SK-N-SH treated with all-trans-retinoic acid at 6 μM for 48 hours (cell line): ENCODE measurements around the gene KIF1A.

ENCODE experiments used
- ATAC-seq: fragments of 200-7000 bp; cut with Tn5 transposase; 3 replicates; pipeline ENCODE4 v1.9.1; 2020; ENCODE audit warnings: mild to moderate bottlenecking, moderate library complexity
- BACH2 ChIP-seq: fragments of 250-450 bp; sonication (Bioruptor Pico); IDR thresholded peaks from 2 replicates; pipeline ENCODE4 v1.9.0; 2021; ENCODE audit warnings: mild to moderate bottlenecking, borderline replicate concordance
- CREB5 ChIP-seq: fragments of 250-450 bp; sonication (Bioruptor Pico); IDR thresholded peaks from 2 replicates; pipeline ENCODE4 v1.5.1; 2020; ENCODE audit warnings: low read depth, mild to moderate bottlenecking, moderate library complexity
- CSDC2 ChIP-seq: fragments of 250-450 bp; sonication (Bioruptor Pico); IDR thresholded peaks from 2 replicates; pipeline ENCODE4 v1.5.0; 2020; ENCODE audit warnings: mild to moderate bottlenecking, moderate library complexity
- CSRNP3 ChIP-seq: fragments of 250-450 bp; sonication (Bioruptor Pico); IDR thresholded peaks from 2 replicates; pipeline ENCODE4 v1.5.1; 2021; ENCODE audit warnings: mild to moderate bottlenecking, moderate library complexity
- GLIS3 ChIP-seq: fragments of 250-450 bp; sonication (Bioruptor Pico); IDR thresholded peaks from 2 replicates; pipeline ENCODE4 v1.5.0; 2020; ENCODE audit warnings: mild to moderate bottlenecking, moderate library complexity
- ISL1 ChIP-seq: fragments of 250-450 bp; sonication (Bioruptor Pico); IDR thresholded peaks from 2 replicates; pipeline ENCODE4 v2.1.2; 2022; ENCODE audit warnings: mild to moderate bottlenecking, moderate library complexity
- PATZ1 ChIP-seq: fragments of 250-450 bp; sonication (Bioruptor Pico); IDR thresholded peaks from 2 replicates; pipeline ENCODE4 v1.8.0; 2020; ENCODE audit warnings: mild to moderate bottlenecking, moderate library complexity, borderline replicate concordance
- POU6F1 ChIP-seq: fragments of 250-450 bp; sonication (Bioruptor Pico); IDR thresholded peaks from 2 replicates; pipeline ENCODE4 v1.8.0; 2021; ENCODE audit warnings: low read depth, mild to moderate bottlenecking, moderate library complexity, borderline replicate concordance
- PPARA ChIP-seq: fragments of 250-450 bp; sonication (Bioruptor Pico); IDR thresholded peaks from 2 replicates; pipeline ENCODE4 v1.5.0; 2020; ENCODE audit warnings: mild to moderate bottlenecking, borderline replicate concordance
- SNAI2 ChIP-seq: fragments of 250-450 bp; sonication (Bioruptor Pico); IDR thresholded peaks from 2 replicates; pipeline ENCODE4 v1.5.0; 2020; ENCODE audit warnings: mild to moderate bottlenecking, moderate library complexity
- TCF4 ChIP-seq: fragments of 250-450 bp; sonication (Bioruptor Pico); IDR thresholded peaks from 2 replicates; pipeline ENCODE4 v1.8.0; 2021; ENCODE audit warnings: mild to moderate bottlenecking, moderate library complexity, borderline replicate concordance
- TOX ChIP-seq: fragments of 250-450 bp; sonication (Bioruptor Pico); IDR thresholded peaks from 2 replicates; pipeline ENCODE4 v1.8.0; 2021; ENCODE audit warnings: mild to moderate bottlenecking, moderate library complexity, borderline replicate concordance
- TSHZ2 ChIP-seq: fragments of 250-450 bp; sonication (Bioruptor Pico); IDR thresholded peaks from 2 replicates; pipeline ENCODE4 v1.5.0; 2020; ENCODE audit warnings: mild to moderate bottlenecking, moderate library complexity
- ZC3H10 ChIP-seq: fragments of 250-450 bp; sonication (Bioruptor Pico); IDR thresholded peaks from 2 replicates; pipeline ENCODE4 v1.5.1; 2021; ENCODE audit warnings: mild to moderate bottlenecking, moderate library complexity
- ZFP3 ChIP-seq: fragments of 250-450 bp; sonication (Bioruptor Pico); IDR thresholded peaks from 2 replicates; pipeline ENCODE4 v1.5.0; 2020; ENCODE audit warnings: mild to moderate bottlenecking, moderate library complexity
- ZFP30 ChIP-seq: fragments of 450-650 bp; formaldehyde crosslinking; IDR thresholded peaks from 2 replicates; pipeline ENCODE4 v1.5.0; 2022; ENCODE audit warnings: mild to moderate bottlenecking, moderate library complexity
- ZNF565 ChIP-seq: fragments of 450-650 bp; formaldehyde crosslinking; conservative IDR thresholded peaks from 2 replicates; pipeline ENCODE4 v1.5.0; 2020; ENCODE audit warnings: low read depth, mild to moderate bottlenecking, moderate library complexity
- ZNF70 ChIP-seq: fragments of 450-650 bp; formaldehyde crosslinking; IDR thresholded peaks from 2 replicates; pipeline ENCODE4 v1.5.0; 2020; ENCODE audit warnings: mild to moderate bottlenecking, moderate library complexity
- ZNF8 ChIP-seq: fragments of 450-650 bp; formaldehyde crosslinking; IDR thresholded peaks from 2 replicates; pipeline ENCODE4 v1.5.0; 2020; ENCODE audit warnings: mild to moderate bottlenecking, moderate library complexity

Gene KIF1A

GRCh38 chr2:240732184-240732583 lies 87.8 kb downstream of the KIF1A start:
- TF ChIP-seq ZFP3 (CRISPR knock-in tag) = no peak
- TF ChIP-seq POU6F1 = no peak
- no peak for TF ChIP-seq TOX (CRISPR knock-in tag)
- TF ChIP-seq TCF4 = no peak
- no peak for TF ChIP-seq GLIS3 (CRISPR knock-in tag)
- no peak for TF ChIP-seq CREB5 (CRISPR knock-in tag)
- TF ChIP-seq ZC3H10 (CRISPR knock-in tag) = no peak
- TF ChIP-seq BACH2 (CRISPR knock-in tag) = no peak
- ATAC-seq = no peak

GRCh38 chr2:240731178-240731545 lies 88.9 kb downstream of the KIF1A start:
- no peak for TF ChIP-seq POU6F1
- TF ChIP-seq ZNF8 (CRISPR knock-in tag) = no peak
- no peak for TF ChIP-seq CSRNP3 (CRISPR knock-in tag)
- TF ChIP-seq ZC3H10 (CRISPR knock-in tag) = no peak
- TF ChIP-seq PATZ1 (CRISPR knock-in tag) = no peak
- no peak for TF ChIP-seq ZFP3 (CRISPR knock-in tag)
- no peak for TF ChIP-seq BACH2 (CRISPR knock-in tag)
- no peak for TF ChIP-seq GLIS3 (CRISPR knock-in tag)
- no peak for TF ChIP-seq ZFP30 (CRISPR knock-in tag)
- TF ChIP-seq TSHZ2 (CRISPR knock-in tag) = no peak
- no peak for ATAC-seq

- no peak for ATAC-seq
- TF ChIP-seq BACH2 (CRISPR knock-in tag) = no peak
- no peak for TF ChIP-seq ZC3H10 (CRISPR knock-in tag)
- TF ChIP-seq SNAI2 (CRISPR knock-in tag) = no peak
- TF ChIP-seq POU6F1 = no peak
- TF ChIP-seq GLIS3 (CRISPR knock-in tag) = no peak
- no peak for TF ChIP-seq ISL1
- TF ChIP-seq CSDC2 (CRISPR knock-in tag) = no peak
- no peak for TF ChIP-seq CREB5 (CRISPR knock-in tag)
- TF ChIP-seq TCF4 = no peak
- no peak for TF ChIP-seq ZNF565 (CRISPR knock-in tag)
- TF ChIP-seq ZFP30 (CRISPR knock-in tag) = no peak
- TF ChIP-seq TOX (CRISPR knock-in tag) = no peak
- TF ChIP-seq ZNF70 (CRISPR knock-in tag) = no peak
- TF ChIP-seq PPARA (CRISPR knock-in tag) = no peak
- TF ChIP-seq PATZ1 (CRISPR knock-in tag) = no peak
These were observed 89.4 kb downstream of the KIF1A start for GRCh38 chr2:240730501-240731177.
